GM10266 (cell line): ENCODE measurements around the gene SHROOM3.

Source experiments
- DNase-seq: peaks from one replicate; pipeline ENCODE4 v3.0.0; 2012; ENCODE audit errors: extremely low spot score
- CTCF ChIP-seq: IDR thresholded peaks from 2 replicates; pipeline ENCODE4 v1.5.1; 2012; ENCODE audit warnings: mild to moderate bottlenecking, low read depth; ENCODE audit not compliant: control insufficient read depth, insufficient read depth; ENCODE audit errors: missing control alignments

Gene SHROOM3

GRCh38 chr4:76511947-76512346 is 76.9 kb downstream of the SHROOM3 start:
- no peak for TF ChIP-seq CTCF
- no peak for DNase-seq

- no peak for TF ChIP-seq CTCF
- DNase-seq: no peak
Observed at GRCh38 chr4:76513482-76513881, 78.5 kb downstream of the SHROOM3 start.

GRCh38 chr4:76514087-76514486 is 79.1 kb downstream of the SHROOM3 start:
- no peak for TF ChIP-seq CTCF
- DNase-seq: no peak

- peak; percentile 51 for DNase-seq
- TF ChIP-seq CTCF: no peak
Observed at GRCh38 chr4:76515975-76516843, 81.2 kb downstream of the SHROOM3 start.

- TF ChIP-seq CTCF: no peak
- no peak for DNase-seq
Observed at GRCh38 chr4:76518241-76518640, 83.2 kb downstream of the SHROOM3 start.

GRCh38 chr4:76523593-76523992 is 88.6 kb downstream of the SHROOM3 start:
- no peak for TF ChIP-seq CTCF
- no peak for DNase-seq

- DNase-seq: no peak
- TF ChIP-seq CTCF: no peak
Observed at GRCh38 chr4:76525751-76526150, 90.7 kb downstream of the SHROOM3 start.
